Measurements from ENCODE around the gene SEMA3A.

Gene SEMA3A

GRCh38 chr7:84022009-84022408 is 172.6 kb downstream of the SEMA3A start:
- Histone ChIP-seq H3K9me2 (replicated peaks; ENCODE audit: insufficient read depth, low read length) (no peaks in the 10 kb centered on the region), H3K9ac (ENCODE audit: low read length) (no peak overlapping the region), H3K4me2 (ENCODE audit: low read depth, low read length, poor library complexity, severe bottlenecking) (no peak overlapping the region), H2AFZ (ENCODE audit: low read depth, low read length, severe bottlenecking) (no peak overlapping the region), H3K36me3 (ENCODE audit: low read length) (no peaks in the 10 kb centered on the region), H3K79me2 (ENCODE audit: insufficient read depth, low read length) (no peaks in the 10 kb centered on the region), H3K9me3 (ENCODE audit: insufficient read depth, low read length) (no peaks in the 10 kb centered on the region), H3K4me3 (ENCODE audit: insufficient read depth, low read length, poor library complexity, severe bottlenecking) (no peak overlapping the region), H3K27me3 (ENCODE audit: low read length) (no peaks in the 10 kb centered on the region), H4K20me1 (ENCODE audit: low read depth, low read length) (peaks cover 3% of the 10 kb centered on the region; the same call in 1 of the 2 replicates), H3K27ac (ENCODE audit: low read depth, low read length) (no peak overlapping the region), H3F3A (ENCODE audit: insufficient read depth) (no peaks in the 10 kb centered on the region)
- TF ChIP-seq CTCF (IDR thresholded peaks at IDR 0.05; ENCODE audit: insufficient read depth, low read length, poor library complexity, severe bottlenecking) (no peak), EZH2phosphoT487 (conservative IDR thresholded peaks at IDR 0.05; ENCODE audit: low read length) (no peak)

- Histone ChIP-seq H3K9me2 (replicated peaks; ENCODE audit: insufficient read depth, low read length) (no peaks in the 10 kb centered on the region), H3F3A (ENCODE audit: insufficient read depth) (no peaks in the 10 kb centered on the region), H3K4me2 (ENCODE audit: low read depth, low read length, poor library complexity, severe bottlenecking) (no peak overlapping the region), H4K20me1 (ENCODE audit: low read depth, low read length) (peaks cover 3% of the 10 kb centered on the region; the same call in 1 of the 2 replicates), H3K9me3 (ENCODE audit: insufficient read depth, low read length) (no peaks in the 10 kb centered on the region), H3K27me3 (ENCODE audit: low read length) (no peaks in the 10 kb centered on the region), H3K9ac (ENCODE audit: low read length) (no peak overlapping the region), H3K4me3 (ENCODE audit: insufficient read depth, low read length, poor library complexity, severe bottlenecking) (no peak overlapping the region), H3K27ac (ENCODE audit: low read depth, low read length) (no peak overlapping the region), H3K36me3 (ENCODE audit: low read length) (no peaks in the 10 kb centered on the region), H2AFZ (ENCODE audit: low read depth, low read length, severe bottlenecking) (no peak overlapping the region), H3K79me2 (ENCODE audit: insufficient read depth, low read length) (no peaks in the 10 kb centered on the region)
- TF ChIP-seq EZH2phosphoT487 (conservative IDR thresholded peaks at IDR 0.05; ENCODE audit: low read length) (no peak), CTCF (IDR thresholded peaks at IDR 0.05; ENCODE audit: insufficient read depth, low read length, poor library complexity, severe bottlenecking) (no peak)
Measured at GRCh38 chr7:84021292-84021908, 173.2 kb downstream of the SEMA3A start.

GRCh38 chr7:84017651-84018050 is 176.9 kb downstream of the SEMA3A start:
- H2AFZ ChIP-seq (ENCODE audit: low read depth, low read length, severe bottlenecking) = no peak overlapping the region
- no peak overlapping the region for H3K4me2 ChIP-seq (ENCODE audit: low read depth, low read length, poor library complexity, severe bottlenecking)
- no peaks in the 10 kb centered on the region for H3K9me2 ChIP-seq (replicated peaks; ENCODE audit: insufficient read depth, low read length)
- peaks cover 3% of the 10 kb centered on the region; the same call in 1 of the 2 replicates for H4K20me1 ChIP-seq (ENCODE audit: low read depth, low read length)
- H3K36me3 ChIP-seq (ENCODE audit: low read length) = no peaks in the 10 kb centered on the region
- no peak overlapping the region for H3K4me3 ChIP-seq (ENCODE audit: insufficient read depth, low read length, poor library complexity, severe bottlenecking)
- H3K9me3 ChIP-seq (ENCODE audit: insufficient read depth, low read length) = no peaks in the 10 kb centered on the region
- TF ChIP-seq CTCF (IDR thresholded peaks at IDR 0.05; ENCODE audit: insufficient read depth, low read length, poor library complexity, severe bottlenecking) (no peak), EZH2phosphoT487 (conservative IDR thresholded peaks at IDR 0.05; ENCODE audit: low read length) (no peak)
- H3K9ac ChIP-seq (ENCODE audit: low read length) = no peak overlapping the region
- no peak overlapping the region for H3K27ac ChIP-seq (ENCODE audit: low read depth, low read length)
- H3K79me2 ChIP-seq (ENCODE audit: insufficient read depth, low read length) = no peaks in the 10 kb centered on the region
- no peaks in the 10 kb centered on the region for H3F3A ChIP-seq (ENCODE audit: insufficient read depth)
- no peaks in the 10 kb centered on the region for H3K27me3 ChIP-seq (ENCODE audit: low read length)

Data from SU-DHL-6 (cell line).